Hepatocyte (in vitro differentiated cells): ENCODE data around the gene ODC1.

Source experiments
- CTCF ChIP-seq: fragments of 200-600 bp; sonication (generic); IDR thresholded peaks from 2 replicates; pipeline ENCODE4 v1.5.1; 2016; ENCODE audit warnings: antibody characterized with exemption, mild to moderate bottlenecking; ENCODE audit not compliant: poor library complexity
- EZH2 ChIP-seq: fragments of 200-600 bp; sonication (generic); IDR thresholded peaks from 2 replicates; pipeline ENCODE4 v1.6.1; 2016; ENCODE audit warnings: antibody characterized with exemption, mild to moderate bottlenecking, borderline replicate concordance

GRCh38 chr2:10440736-10441135, 7.4 kb downstream of the ODC1 start:
- no peak for TF ChIP-seq CTCF
- TF ChIP-seq EZH2 = no peak
